Islet of Langerhans (tissue), 1 donor: ENCODE results near the gene CEND1.
"Not testable (repeated sequence)": the region's sequence is repeated elsewhere in the genome, so short reads cannot be mapped to it uniquely, and the experiment has no call there.

Experiments
- FAIRE-seq: peaks from one replicate; lab custom pipeline; 2011; peaks lifted over from hg19 to GRCh38; lab: Jason Lieb, UNC

The CEND1 gene

GRCh38 chr11:763073-763463 lies 26.8 kb downstream of the CEND1 start:
- FAIRE-seq, result no peak

DNA sequence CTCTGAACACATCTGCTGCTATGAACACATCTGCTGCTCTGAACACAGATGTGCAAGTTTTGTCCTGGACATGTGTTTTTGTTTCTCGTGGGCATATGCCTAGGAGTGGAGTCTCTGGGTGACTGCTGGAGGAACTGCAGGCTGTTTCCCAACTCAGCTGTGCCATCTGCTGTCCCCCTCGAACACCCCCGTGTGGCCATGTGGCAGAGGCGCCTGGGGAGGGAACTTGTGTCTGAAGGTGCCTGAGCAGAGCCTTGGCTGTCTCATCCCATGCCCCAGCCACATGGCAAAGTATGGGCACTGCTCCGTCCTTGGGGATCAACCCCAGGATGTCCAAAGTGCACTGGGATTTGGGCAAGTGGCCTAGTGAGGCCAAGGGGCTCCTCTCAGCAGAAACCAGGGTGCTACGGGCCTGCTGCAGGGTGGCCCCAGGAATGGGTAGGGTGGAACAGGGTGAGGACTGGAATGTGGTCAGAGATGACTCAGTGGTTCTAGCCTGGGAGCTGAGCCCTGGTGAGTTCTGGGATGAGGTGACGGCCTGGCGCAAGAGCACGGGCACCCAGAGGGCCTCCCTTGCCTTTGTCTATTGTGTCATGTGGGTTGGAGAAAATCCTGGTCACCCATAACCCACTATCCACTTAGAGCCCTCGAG lies 27.3 kb downstream of the CEND1 start:
- FAIRE-seq, result no peak

DNA sequence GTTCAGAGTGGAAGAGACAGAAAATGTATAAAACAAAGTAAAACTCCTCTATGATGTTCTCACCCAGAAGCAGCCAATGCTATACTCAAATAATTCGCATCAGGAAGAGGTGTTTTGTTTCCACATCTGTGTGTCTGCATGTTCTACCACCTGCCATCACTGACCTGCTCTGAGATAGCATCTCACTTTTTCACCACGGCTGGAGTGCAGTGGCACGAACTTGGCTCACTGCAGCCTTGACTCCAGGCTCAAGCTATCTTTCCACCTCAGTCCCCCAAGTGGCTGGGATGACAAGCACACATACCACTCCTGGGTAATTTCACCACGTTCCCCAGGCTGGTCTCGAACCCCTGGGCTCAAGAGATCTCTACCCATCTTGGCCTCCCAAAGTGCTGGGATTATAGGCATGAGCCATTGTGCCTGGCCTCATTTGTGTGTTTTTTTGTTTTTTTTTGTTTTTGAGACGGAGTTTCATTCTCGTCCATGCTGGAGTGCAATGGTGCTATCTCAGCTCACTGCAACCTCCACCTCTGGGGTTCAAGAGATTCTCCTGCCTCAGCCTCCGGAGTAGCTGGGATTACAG lies 28.3 kb downstream of the CEND1 start:
- FAIRE-seq, result no peak

DNA sequence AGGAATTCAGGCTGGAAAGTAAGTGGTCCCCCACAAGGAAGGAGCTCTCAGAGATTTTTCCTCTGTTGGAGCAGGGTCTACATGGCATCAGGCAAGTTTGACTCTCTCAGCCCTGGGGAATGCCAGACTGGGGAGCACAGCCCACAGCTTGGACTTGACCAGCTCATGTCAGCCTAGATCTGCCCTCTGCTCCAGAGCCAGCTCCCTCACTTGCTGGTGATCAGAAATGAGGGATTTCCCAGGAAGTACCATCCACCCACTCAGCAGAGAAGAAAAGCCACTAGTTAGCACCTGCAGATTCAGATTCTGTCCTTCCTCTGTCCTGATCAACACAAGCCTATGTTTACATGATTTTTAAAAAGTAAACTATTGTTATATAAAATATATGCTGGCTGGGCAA lies 29.7 kb downstream of the CEND1 start:
- no peak for FAIRE-seq

GRCh38 chr11:749731-750130 lies 40.2 kb downstream of the CEND1 start:
- no peak for FAIRE-seq

DNA sequence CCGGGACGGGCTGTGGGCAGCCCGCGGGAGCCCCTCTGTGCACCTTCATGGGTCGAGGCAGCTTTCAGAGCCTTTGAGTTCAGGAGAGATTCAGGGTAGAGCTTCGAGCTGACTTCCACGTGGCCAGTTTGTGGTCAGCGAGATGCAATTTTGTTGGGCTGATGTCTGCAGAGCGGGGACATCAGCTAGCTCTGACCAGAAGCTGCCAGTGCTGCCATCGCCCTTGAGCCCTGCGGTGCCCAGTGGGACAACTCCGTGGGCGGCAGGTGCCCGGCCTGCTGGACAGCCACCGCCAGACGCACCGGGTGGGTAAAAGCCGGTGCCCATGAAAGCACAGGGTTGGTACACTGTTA lies 41.9 kb downstream of the CEND1 start:
- FAIRE-seq, result no peak

DNA sequence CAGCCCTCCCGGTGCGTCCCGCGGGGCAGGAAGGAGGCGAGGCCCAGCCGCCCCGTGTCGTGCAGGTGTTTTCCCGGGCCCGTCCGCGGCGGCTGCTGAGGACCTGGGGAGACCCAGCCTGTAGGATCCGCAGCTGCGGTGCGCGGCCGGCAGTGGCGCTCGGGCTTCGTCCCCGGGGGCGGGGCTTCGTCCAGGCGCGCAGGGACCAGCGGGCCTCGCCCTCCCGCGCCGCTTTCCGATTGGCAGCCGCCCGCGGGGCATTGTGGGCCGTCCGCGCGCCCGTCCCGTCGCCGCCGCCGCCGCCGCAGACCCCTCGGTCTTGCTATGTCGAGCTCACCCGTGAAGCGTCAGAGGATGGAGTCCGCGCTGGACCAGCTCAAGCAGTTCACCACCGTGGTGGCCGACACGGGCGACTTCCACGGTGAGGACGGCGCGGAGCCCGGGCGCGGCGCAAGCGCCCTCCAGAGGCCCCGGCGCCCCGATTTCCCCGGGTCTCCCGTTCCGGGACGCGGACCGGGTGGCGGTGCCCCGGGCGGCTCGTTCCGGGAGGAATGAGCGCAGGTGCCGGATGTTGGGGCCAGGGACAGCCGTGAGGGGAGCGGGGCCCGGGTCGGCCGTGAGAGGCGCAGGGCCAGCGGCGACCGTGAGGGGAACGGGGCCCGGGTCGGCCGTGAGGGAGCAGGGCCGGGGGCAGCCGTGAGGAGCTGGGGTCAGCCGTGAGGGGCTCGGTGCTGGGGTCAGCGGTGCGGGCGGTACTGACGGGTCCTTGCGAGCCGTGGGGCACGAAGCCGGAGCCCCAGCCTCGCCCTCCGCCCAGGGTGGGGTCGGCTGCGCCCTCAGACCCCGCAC lies 42.5 kb downstream of the CEND1 start, which contains the start of gene TALDO1:
TALDO1 (plus strand) TSS at position 307 of the 849 bp plus-strand sequence; CDS start at position 325, 18 bp downstream.
- FAIRE-seq, result no peak

- no peak for FAIRE-seq
Measured at GRCh38 chr11:746289-747157, 43.4 kb downstream of the CEND1 start.

DNA sequence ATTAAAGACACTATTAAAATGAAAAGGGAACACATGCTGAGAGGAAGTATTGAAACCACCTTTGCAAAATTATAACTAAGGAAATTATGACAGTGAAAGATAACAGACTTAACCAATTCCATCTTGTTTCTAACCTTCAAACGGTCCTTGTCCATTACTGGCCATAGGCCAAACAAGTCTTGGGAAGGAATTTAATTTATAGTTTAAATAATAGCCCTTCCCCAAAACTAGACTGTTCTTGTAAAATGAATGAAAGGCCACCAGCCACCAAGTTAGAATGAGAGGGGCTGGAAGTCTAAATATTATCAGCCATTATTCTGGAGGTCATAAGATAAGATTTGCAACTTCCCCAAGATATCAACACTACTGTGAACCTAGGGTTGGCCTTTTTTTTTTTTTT lies 44.5 kb downstream of the CEND1 start:
- no peak for FAIRE-seq

GRCh38 chr11:742571-743201 lies 47.2 kb downstream of the CEND1 start:
- no peak for FAIRE-seq

GRCh38 chr11:742156-742546 lies 47.7 kb downstream of the CEND1 start:
- FAIRE-seq, result no peak

- not testable (repeated sequence) for FAIRE-seq
Measured at GRCh38 chr11:737899-738298, 52.0 kb downstream of the CEND1 start.

- no peak for FAIRE-seq
Measured at GRCh38 chr11:737366-737765, 52.5 kb downstream of the CEND1 start.
